K562 (cell line): ENCODE measurements around the gene MFSD11. TPM values are rescaled to one million over a fixed set of nuclear protein-coding genes. Genes with fewer than 3 reads are reported as not detected.

Experiments used
- CBFB ChIP-seq: sonication (generic); formaldehyde crosslinking; IDR thresholded peaks from 2 replicates; pipeline ENCODE4 v1.4.0; 2020; ENCODE audit warnings: mild to moderate bottlenecking, missing genetic modification reagents
- CREB1 ChIP-seq, 2 experiments: sonication (generic) in 1 of 2; formaldehyde crosslinking in 1 of 2; IDR thresholded peaks; 2 replicates each; pipeline versions ENCODE4 v1.6.1 to v1.8.0; 2012 to 2022; ENCODE audit warnings: inconsistent platforms in 1 of 2, mild to moderate bottlenecking in 1 of 2, missing genetic modification reagents in 1 of 2, moderate library complexity in 1 of 2
- JUN ChIP-seq, 2 experiments: sonication (generic) in 1 of 2; formaldehyde crosslinking in 1 of 2; IDR thresholded peaks; 2 replicates each; pipeline versions ENCODE4 v1.6.1 to v1.8.0; 2012 to 2022; ENCODE audit warnings: borderline replicate concordance in 2 of 2, mild to moderate bottlenecking in 2 of 2, improper control_type of control experiment in 1 of 2, low read depth in 1 of 2, low read length in 1 of 2, missing genetic modification reagents in 1 of 2
- PRDM10 ChIP-seq: fragments of 450-650 bp; IDR thresholded peaks from 2 replicates; pipeline ENCODE4 v1.6.1; 2018; ENCODE audit not compliant: partially characterized antibody
- ZNF740 ChIP-seq, 3 experiments: fragments of 200-800 bp in 1 of 3; sonication (Bioruptor generic) in 1 of 3; sonication (generic) in 1 of 3; formaldehyde crosslinking in 1 of 3; IDR thresholded peaks; 2 replicates each; pipeline versions ENCODE4 v1.6.1 to v1.8.0; 2016 to 2022; ENCODE audit warnings: mild to moderate bottlenecking in 2 of 3, missing compliant biosample characterization in 2 of 3, missing genetic modification characterization in 2 of 3, missing genetic modification reagents in 1 of 3
- polyA plus RNA-seq, 8 experiments: library from polyadenylated mRNA; depleted of rRNA in 4 of 8; stranded (reverse) in 5 of 8; unstranded in 3 of 8; fragments of >200 nt; fragmentation: Nextera tagmentation in 2 of 8; fragmentation: Illumina TruSeq in 1 of 8; extraction: Ambion mirVana in 2 of 8; extraction: Trizol in 1 of 8; gene quantifications; 2 replicates each; pipeline versions ENCODE4 v1.2.1 to v1.2.3, GENCODE V29; 2011 to 2014; ENCODE audit warnings: inconsistent platforms in 1 of 8, missing spikeins in 1 of 8
- total RNA-seq, 7 experiments: library from RNA; depleted of rRNA in 6 of 7; stranded (reverse); fragments of >200 nt in 6 of 7; fragmentation: Illumina TruSeq in 2 of 7; extraction: Trizol in 2 of 7; gene quantifications; 2 replicates each; pipeline versions ENCODE4 v1.2.1 to v1.2.3, GENCODE V29; 2011 to 2021; ENCODE audit warnings: low replicate concordance in 1 of 7
- TF ChIP-seq, protein P1 (sequence below): fragments of 450-650 bp; IDR thresholded peaks from 2 replicates; pipeline ENCODE4 v1.6.1; 2016; ENCODE audit warnings: mild to moderate bottlenecking, moderate library complexity
- TF ChIP-seq, protein P2 (sequence below): fragments of 250-450 bp; sonication (Bioruptor Pico); IDR thresholded peaks from 2 replicates; pipeline ENCODE4 v1.5.0; 2021

Gene MFSD11
- total and polyA plus RNA-seq, 9 of the 15 experiments (the other 6 are each of a cell fraction or from before 2014, with no cell fraction given): 14.4 to 24.5 (median 19.9) TPM

DNA sequence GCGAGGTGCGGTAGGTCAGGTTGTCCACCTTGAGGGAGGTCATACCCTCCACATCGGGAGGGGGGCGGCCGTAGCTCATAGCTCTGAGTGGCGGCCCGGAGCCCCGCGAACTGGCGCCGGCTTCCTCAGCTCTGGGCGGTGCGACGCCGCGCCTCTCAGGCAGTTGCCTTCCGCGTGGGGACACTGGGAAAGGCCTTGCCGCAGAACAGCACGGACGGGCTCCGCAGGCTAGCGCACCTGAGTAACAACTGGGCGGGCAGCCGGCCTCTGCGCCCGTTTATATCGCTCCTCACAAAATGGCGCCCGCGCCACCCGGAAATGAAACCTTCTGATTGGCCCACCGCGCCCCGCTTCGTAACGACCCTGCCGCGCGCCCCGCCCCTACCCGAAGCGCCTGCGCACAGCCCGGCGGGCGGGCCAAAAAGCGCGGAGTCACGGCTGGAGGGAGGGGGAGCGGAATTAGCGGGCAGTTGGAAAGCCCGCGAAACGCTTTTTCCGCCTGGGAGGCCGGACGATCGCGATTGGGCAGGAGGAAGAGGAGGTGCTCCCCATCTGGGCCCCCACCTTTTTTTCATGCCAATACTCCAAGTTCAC lies 740 bp upstream of the MFSD11 start, which contains the start of gene SRSF2 (continued):
- TF ChIP-seq CREB1 (IDR thresholded peaks at IDR 0.05) (no peak; the same call in 1 of the 2 replicates), CREB1 (CRISPR knock-in tag; IDR thresholded peaks at IDR 0.05) (peak; percentile 2; the same call in 1 of the 2 replicates), PRDM10 (no peak), ZNF740 (CRISPR knock-in tag; IDR thresholded peaks at IDR 0.05) (no peak), ZNF740 (tag; IDR thresholded peaks at IDR 0.05) (no peak), CBFB (CRISPR knock-in tag) (no peak; the same call in 1 of the 2 replicates), JUN (IDR thresholded peaks at IDR 0.05; ENCODE audit: borderline replicate concordance, low read depth, low read length) (no peak; the same call in 1 of the 2 replicates), JUN (CRISPR knock-in tag; IDR thresholded peaks at IDR 0.05; ENCODE audit: borderline replicate concordance) (no peak)
- TF ChIP-seq, protein P1, sequence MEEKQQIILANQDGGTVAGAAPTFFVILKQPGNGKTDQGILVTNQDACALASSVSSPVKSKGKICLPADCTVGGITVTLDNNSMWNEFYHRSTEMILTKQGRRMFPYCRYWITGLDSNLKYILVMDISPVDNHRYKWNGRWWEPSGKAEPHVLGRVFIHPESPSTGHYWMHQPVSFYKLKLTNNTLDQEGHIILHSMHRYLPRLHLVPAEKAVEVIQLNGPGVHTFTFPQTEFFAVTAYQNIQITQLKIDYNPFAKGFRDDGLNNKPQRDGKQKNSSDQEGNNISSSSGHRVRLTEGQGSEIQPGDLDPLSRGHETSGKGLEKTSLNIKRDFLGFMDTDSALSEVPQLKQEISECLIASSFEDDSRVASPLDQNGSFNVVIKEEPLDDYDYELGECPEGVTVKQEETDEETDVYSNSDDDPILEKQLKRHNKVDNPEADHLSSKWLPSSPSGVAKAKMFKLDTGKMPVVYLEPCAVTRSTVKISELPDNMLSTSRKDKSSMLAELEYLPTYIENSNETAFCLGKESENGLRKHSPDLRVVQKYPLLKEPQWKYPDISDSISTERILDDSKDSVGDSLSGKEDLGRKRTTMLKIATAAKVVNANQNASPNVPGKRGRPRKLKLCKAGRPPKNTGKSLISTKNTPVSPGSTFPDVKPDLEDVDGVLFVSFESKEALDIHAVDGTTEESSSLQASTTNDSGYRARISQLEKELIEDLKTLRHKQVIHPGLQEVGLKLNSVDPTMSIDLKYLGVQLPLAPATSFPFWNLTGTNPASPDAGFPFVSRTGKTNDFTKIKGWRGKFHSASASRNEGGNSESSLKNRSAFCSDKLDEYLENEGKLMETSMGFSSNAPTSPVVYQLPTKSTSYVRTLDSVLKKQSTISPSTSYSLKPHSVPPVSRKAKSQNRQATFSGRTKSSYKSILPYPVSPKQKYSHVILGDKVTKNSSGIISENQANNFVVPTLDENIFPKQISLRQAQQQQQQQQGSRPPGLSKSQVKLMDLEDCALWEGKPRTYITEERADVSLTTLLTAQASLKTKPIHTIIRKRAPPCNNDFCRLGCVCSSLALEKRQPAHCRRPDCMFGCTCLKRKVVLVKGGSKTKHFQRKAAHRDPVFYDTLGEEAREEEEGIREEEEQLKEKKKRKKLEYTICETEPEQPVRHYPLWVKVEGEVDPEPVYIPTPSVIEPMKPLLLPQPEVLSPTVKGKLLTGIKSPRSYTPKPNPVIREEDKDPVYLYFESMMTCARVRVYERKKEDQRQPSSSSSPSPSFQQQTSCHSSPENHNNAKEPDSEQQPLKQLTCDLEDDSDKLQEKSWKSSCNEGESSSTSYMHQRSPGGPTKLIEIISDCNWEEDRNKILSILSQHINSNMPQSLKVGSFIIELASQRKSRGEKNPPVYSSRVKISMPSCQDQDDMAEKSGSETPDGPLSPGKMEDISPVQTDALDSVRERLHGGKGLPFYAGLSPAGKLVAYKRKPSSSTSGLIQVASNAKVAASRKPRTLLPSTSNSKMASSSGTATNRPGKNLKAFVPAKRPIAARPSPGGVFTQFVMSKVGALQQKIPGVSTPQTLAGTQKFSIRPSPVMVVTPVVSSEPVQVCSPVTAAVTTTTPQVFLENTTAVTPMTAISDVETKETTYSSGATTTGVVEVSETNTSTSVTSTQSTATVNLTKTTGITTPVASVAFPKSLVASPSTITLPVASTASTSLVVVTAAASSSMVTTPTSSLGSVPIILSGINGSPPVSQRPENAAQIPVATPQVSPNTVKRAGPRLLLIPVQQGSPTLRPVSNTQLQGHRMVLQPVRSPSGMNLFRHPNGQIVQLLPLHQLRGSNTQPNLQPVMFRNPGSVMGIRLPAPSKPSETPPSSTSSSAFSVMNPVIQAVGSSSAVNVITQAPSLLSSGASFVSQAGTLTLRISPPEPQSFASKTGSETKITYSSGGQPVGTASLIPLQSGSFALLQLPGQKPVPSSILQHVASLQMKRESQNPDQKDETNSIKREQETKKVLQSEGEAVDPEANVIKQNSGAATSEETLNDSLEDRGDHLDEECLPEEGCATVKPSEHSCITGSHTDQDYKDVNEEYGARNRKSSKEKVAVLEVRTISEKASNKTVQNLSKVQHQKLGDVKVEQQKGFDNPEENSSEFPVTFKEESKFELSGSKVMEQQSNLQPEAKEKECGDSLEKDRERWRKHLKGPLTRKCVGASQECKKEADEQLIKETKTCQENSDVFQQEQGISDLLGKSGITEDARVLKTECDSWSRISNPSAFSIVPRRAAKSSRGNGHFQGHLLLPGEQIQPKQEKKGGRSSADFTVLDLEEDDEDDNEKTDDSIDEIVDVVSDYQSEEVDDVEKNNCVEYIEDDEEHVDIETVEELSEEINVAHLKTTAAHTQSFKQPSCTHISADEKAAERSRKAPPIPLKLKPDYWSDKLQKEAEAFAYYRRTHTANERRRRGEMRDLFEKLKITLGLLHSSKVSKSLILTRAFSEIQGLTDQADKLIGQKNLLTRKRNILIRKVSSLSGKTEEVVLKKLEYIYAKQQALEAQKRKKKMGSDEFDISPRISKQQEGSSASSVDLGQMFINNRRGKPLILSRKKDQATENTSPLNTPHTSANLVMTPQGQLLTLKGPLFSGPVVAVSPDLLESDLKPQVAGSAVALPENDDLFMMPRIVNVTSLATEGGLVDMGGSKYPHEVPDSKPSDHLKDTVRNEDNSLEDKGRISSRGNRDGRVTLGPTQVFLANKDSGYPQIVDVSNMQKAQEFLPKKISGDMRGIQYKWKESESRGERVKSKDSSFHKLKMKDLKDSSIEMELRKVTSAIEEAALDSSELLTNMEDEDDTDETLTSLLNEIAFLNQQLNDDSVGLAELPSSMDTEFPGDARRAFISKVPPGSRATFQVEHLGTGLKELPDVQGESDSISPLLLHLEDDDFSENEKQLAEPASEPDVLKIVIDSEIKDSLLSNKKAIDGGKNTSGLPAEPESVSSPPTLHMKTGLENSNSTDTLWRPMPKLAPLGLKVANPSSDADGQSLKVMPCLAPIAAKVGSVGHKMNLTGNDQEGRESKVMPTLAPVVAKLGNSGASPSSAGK: no peak
- TF ChIP-seq, protein P2, sequence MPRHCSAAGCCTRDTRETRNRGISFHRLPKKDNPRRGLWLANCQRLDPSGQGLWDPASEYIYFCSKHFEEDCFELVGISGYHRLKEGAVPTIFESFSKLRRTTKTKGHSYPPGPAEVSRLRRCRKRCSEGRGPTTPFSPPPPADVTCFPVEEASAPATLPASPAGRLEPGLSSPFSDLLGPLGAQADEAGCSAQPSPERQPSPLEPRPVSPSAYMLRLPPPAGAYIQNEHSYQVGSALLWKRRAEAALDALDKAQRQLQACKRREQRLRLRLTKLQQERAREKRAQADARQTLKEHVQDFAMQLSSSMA (CRISPR knock-in tag): no peak
